Loucy (cell line): Measurements from ENCODE around the gene TM9SF1.

Experiments used
- H2AFZ ChIP-seq: fragments of 200-600 bp; sonication (generic); 2 replicates; pipeline ENCODE4 v1.6.0; 2016; ENCODE audit warnings: antibody characterized with exemption, mild to moderate bottlenecking, low read length, moderate library complexity
- H3F3A ChIP-seq: fragments of 200-600 bp; 2 replicates; pipeline ENCODE4 v1.6.0; 2016; ENCODE audit warnings: antibody characterized with exemption, low read depth, mild to moderate bottlenecking
- H3K27me3 ChIP-seq: fragments of 200-600 bp; sonication (generic); 2 replicates; pipeline ENCODE4 v1.6.1; 2014; ENCODE audit warnings: low read length, mild to moderate bottlenecking; ENCODE audit not compliant: insufficient read depth, poor library complexity, severe bottlenecking
- H3K36me3 ChIP-seq: fragments of 200-600 bp; sonication (generic); 2 replicates; pipeline ENCODE4 v1.6.1; 2016; ENCODE audit warnings: low read length; ENCODE audit not compliant: insufficient read depth
- H3K4me1 ChIP-seq: fragments of 200-600 bp; sonication (generic); 2 replicates; pipeline ENCODE4 v1.5.1; 2014; ENCODE audit warnings: low read length, mild to moderate bottlenecking; ENCODE audit not compliant: insufficient read depth, poor library complexity, severe bottlenecking
- H3K4me2 ChIP-seq: fragments of 200-600 bp; sonication (generic); 2 replicates; pipeline ENCODE4 v1.6.0; 2014; ENCODE audit warnings: antibody characterized with exemption, low read length, low read depth, mild to moderate bottlenecking; ENCODE audit not compliant: poor library complexity, severe bottlenecking
- H3K4me3 ChIP-seq: fragments of 200-600 bp; sonication (generic); 2 replicates; pipeline ENCODE4 v1.5.1; 2014; ENCODE audit warnings: low read length, mild to moderate bottlenecking, mixed read lengths; ENCODE audit not compliant: poor library complexity, severe bottlenecking
- H3K79me2 ChIP-seq: fragments of 200-600 bp; sonication (generic); 2 replicates; pipeline ENCODE4 v1.6.1; 2014; ENCODE audit warnings: low read length; ENCODE audit not compliant: insufficient read depth
- H3K9ac ChIP-seq: fragments of 200-600 bp; sonication (generic); 2 replicates; pipeline ENCODE4 v1.6.0; 2014; ENCODE audit warnings: mild to moderate bottlenecking, low read depth, low read length, moderate library complexity; ENCODE audit not compliant: poor library complexity, severe bottlenecking
- H3K9me2 ChIP-seq: fragments of 200-600 bp; sonication (generic); replicated peaks from 2 replicates; pipeline ENCODE4 v1.6.1; 2016; ENCODE audit warnings: low read depth, low read length, mixed read lengths
- H3K9me3 ChIP-seq: fragments of 200-600 bp; sonication (generic); 2 replicates; pipeline ENCODE4 v1.6.1; 2014; ENCODE audit warnings: mild to moderate bottlenecking, antibody characterized with exemption, low read length, low read depth; ENCODE audit not compliant: insufficient read depth
- H4K20me1 ChIP-seq: fragments of 200-600 bp; sonication (generic); 2 replicates; pipeline ENCODE4 v1.6.0; 2014; ENCODE audit warnings: antibody characterized with exemption, low read length, mild to moderate bottlenecking; ENCODE audit not compliant: insufficient read depth, poor library complexity, severe bottlenecking
- CTCF ChIP-seq: fragments of 200-600 bp; sonication (generic); conservative IDR thresholded peaks from 2 replicates; pipeline ENCODE4 v1.5.1; 2014; ENCODE audit warnings: mild to moderate bottlenecking, antibody characterized with exemption, low read length
- EZH2phosphoT487 ChIP-seq: fragments of 200-600 bp; IDR thresholded peaks from 2 replicates; pipeline ENCODE4 v1.6.1; 2018; ENCODE audit warnings: antibody characterized with exemption, mild to moderate bottlenecking, moderate library complexity, borderline replicate concordance

The TM9SF1 gene

GRCh38 chr14:24198814-24199524 lies 3.7 kb upstream of the TM9SF1 start:
- H4K20me1 ChIP-seq = no peaks in the 10 kb centered on the region
- no peak overlapping the region for H2AFZ ChIP-seq
- no peak overlapping the region for H3K4me3 ChIP-seq
- no peaks in the 10 kb centered on the region for H3K27me3 ChIP-seq
- H3K9me2 ChIP-seq = no peaks in the 10 kb centered on the region
- H3K79me2 ChIP-seq = peaks cover 29% of the 10 kb centered on the region
- peaks cover 22% of the 10 kb centered on the region for H3K4me1 ChIP-seq
- TF ChIP-seq CTCF (no peak), EZH2phosphoT487 (no peak)
- H3F3A ChIP-seq = no peaks in the 10 kb centered on the region
- H3K4me2 ChIP-seq = peak overlapping the region; percentile 12
- no peaks in the 10 kb centered on the region; the same call in 1 of the 2 replicates for H3K9me3 ChIP-seq
- no peak overlapping the region for H3K9ac ChIP-seq
- no peaks in the 10 kb centered on the region; the same call in 1 of the 2 replicates for H3K36me3 ChIP-seq

DNA sequence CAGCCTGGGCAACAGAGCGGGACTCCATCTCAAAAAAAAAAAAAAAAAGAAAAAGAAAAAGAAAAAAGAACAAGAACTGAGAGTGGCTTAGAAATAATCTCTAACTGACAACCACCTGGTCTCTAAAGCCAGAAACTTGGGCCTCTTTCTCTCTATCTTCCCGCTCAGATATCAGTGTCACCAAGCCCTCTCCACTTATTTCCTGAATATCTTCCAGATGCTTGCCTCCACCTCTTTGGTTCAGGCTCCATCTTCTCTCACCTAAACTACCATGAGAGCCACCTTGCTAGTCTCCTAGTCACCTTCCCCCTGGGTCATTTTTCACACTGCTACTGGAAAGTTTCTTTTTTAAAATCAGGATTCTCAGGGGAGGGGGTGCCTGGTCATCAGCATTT lies 1.8 kb upstream of the TM9SF1 start:
- H3K4me2 ChIP-seq = peak overlapping the region; percentile 99
- peaks cover 24% of the 10 kb centered on the region for H3K4me1 ChIP-seq
- TF ChIP-seq EZH2phosphoT487 (no peak), CTCF (no peak)
- no peaks in the 10 kb centered on the region for H3K36me3 ChIP-seq
- no peaks in the 10 kb centered on the region; the same call in 1 of the 2 replicates for H3K9me3 ChIP-seq
- H2AFZ ChIP-seq = no peak overlapping the region
- H3F3A ChIP-seq = no peaks in the 10 kb centered on the region
- H3K27me3 ChIP-seq = no peaks in the 10 kb centered on the region
- H4K20me1 ChIP-seq = no peaks in the 10 kb centered on the region
- H3K4me3 ChIP-seq = peak overlapping the region; percentile 53
- H3K9ac ChIP-seq = peak overlapping the region; percentile 92
- H3K79me2 ChIP-seq = peaks cover 42% of the 10 kb centered on the region
- no peaks in the 10 kb centered on the region for H3K9me2 ChIP-seq

- H3K4me1 ChIP-seq = peaks cover 24% of the 10 kb centered on the region
- H2AFZ ChIP-seq = peak overlapping the region; percentile 96
- H3K36me3 ChIP-seq = no peaks in the 10 kb centered on the region
- H3K9me2 ChIP-seq = no peaks in the 10 kb centered on the region
- peak overlapping the region; percentile 99 for H3K4me2 ChIP-seq
- peak overlapping the region; percentile 92 for H3K4me3 ChIP-seq
- H3K9ac ChIP-seq = peak overlapping the region; percentile 92
- H3F3A ChIP-seq = no peaks in the 10 kb centered on the region
- peaks cover 44% of the 10 kb centered on the region for H3K79me2 ChIP-seq
- H3K27me3 ChIP-seq = no peaks in the 10 kb centered on the region
- H4K20me1 ChIP-seq = no peaks in the 10 kb centered on the region
- H3K9me3 ChIP-seq = no peaks in the 10 kb centered on the region; the same call in 1 of the 2 replicates
- TF ChIP-seq EZH2phosphoT487 = no peak
- TF ChIP-seq CTCF = no peak
Observed at GRCh38 chr14:24196071-24197055, 1.1 kb upstream of the TM9SF1 start.
